GM19372 (cell line): Measurements from ENCODE around the gene DTX3.
"Not testable (repeated sequence)": the region's sequence is repeated elsewhere in the genome, so short reads cannot be mapped to it uniquely, and the experiment has no call there.

ENCODE experiments used
- ATAC-seq: cut with Tn5 transposase; IDR thresholded peaks from one replicate; pipeline ENCODE4 v1.9.1; 2021; ENCODE audit warnings: mild to moderate bottlenecking, low read depth, moderate library complexity; ENCODE audit not compliant: unreplicated experiment

The DTX3 gene

DNA sequence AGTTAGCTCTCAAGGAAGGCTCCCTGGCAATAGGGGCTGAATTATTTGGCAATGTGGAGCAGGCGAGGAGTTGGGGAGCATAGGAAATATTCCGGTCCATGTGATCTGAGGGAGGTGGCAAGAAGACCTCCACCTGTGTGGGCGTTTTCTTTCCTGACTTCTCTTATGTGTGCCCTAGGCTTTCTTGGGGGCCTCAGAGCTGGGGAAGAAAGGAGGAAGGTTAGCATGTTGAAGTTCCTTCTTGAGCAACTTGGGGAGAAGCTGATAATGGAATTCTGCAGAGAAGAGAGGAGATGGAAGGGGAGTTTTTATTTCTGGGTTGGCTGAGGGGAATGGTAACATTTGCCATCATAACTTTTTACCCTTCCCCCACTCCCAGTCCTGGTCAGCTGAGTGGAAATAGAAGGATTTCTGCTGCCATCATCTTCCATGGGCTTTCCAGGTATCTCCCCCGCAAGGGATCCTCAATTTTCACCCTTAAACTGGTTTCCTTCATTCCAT, 1.2 kb downstream of the DTX3 start:
- no peak for ATAC-seq

DNA sequence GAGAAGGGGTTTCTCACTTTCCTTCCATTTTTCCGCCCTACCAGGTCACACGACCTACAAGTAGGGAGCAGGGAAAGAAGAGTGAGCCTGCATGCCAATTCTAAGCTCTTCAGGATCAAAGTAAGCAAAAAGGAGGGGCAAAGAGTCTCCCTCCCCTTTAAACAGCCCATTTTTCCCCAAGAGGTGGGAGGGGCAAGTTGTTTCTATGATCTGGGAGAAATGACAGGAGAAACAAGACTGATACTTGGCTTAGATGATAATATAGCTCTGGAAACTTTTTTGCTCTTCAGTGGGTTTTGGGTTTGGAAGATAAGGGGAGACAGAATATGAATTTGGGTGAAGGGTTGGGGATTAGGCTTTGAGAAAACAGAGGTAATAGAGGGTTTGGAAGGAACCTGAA, 1.8 kb downstream of the DTX3 start:
- no peak for ATAC-seq

DNA sequence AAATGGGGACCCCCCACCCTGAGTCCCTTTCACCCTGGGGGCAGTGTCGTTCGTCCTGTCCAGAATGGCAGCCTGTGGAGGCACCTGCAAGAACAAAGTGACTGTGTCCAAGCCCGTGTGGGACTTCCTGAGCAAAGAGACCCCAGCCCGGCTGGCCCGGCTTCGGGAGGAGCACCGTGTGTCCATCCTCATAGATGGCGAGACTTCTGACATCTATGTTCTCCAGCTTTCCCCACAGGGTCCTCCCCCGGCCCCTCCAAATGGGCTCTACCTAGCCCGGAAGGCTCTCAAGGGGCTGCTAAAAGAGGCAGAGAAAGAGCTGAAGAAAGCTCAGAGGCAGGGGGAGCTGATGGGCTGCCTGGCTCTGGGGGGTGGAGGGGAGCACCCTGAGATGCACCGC, 2.2 kb downstream of the DTX3 start:
- ATAC-seq = no peak

DNA sequence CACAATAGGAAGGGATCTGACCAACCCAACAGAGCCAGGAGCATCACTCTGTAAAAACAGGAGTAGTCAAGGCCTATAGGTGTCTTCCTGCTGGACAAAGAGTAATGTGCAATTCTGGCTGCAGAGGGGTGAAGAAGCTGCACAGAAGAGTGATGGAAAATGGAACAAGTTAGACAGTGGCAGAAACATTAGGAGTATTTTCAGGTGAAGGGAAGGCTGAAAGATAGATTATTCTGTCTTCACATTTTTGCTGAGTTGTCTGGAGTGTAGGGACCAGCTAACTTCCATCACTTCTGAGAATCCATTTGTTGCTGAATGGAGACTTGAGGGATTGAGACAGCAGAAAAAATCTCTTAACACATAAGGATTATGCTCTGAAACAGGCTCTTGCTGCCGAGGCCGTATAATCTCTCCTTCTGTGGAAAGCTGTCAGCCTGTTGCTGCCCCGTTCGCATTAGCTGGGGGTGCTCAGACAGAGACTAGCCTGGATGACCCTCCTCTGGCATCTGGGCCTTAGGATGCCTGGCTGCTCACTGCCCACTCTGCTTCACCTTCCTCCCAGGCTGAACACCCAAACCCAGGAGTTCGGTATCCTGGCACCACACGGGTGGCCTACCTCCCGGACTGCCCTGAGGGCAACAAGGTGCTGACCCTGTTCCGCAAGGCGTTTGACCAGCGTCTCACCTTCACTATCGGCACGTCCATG, 3.5 kb downstream of the DTX3 start:
- ATAC-seq = no peak

DNA sequence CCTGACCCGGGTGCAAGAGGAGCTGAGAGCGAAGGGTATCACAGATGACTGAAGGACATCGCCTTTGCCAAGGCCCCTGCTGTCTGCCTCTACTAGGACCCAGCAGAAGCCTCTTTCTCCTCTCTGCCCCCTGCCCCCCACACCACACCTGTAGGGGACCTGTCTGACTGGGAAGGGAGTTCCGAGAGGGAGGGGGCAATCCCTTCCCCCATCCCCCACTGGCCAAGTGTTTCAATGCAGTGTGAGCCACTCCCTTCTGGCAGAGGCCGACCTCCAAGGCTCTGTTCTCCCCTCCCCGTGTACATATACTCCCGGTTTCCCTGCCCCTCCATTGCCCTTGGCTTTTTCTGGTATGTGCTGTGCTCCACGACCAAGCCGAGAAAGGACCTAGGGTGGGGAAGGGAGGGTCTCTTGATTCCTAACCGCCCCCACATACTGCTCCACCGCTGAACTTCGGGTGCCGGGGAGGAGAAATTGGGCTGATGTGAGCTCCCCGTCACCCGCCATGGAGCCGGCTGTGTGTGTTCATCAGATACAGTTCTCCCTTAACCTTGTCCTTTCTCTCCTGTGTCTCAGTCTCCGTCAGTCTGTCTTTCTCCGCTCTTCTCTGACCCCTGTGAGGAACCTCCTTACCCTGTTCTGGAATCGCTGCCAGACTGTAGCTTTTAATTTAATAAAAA, 4.6 kb downstream of the DTX3 start:
- no peak for ATAC-seq

DNA sequence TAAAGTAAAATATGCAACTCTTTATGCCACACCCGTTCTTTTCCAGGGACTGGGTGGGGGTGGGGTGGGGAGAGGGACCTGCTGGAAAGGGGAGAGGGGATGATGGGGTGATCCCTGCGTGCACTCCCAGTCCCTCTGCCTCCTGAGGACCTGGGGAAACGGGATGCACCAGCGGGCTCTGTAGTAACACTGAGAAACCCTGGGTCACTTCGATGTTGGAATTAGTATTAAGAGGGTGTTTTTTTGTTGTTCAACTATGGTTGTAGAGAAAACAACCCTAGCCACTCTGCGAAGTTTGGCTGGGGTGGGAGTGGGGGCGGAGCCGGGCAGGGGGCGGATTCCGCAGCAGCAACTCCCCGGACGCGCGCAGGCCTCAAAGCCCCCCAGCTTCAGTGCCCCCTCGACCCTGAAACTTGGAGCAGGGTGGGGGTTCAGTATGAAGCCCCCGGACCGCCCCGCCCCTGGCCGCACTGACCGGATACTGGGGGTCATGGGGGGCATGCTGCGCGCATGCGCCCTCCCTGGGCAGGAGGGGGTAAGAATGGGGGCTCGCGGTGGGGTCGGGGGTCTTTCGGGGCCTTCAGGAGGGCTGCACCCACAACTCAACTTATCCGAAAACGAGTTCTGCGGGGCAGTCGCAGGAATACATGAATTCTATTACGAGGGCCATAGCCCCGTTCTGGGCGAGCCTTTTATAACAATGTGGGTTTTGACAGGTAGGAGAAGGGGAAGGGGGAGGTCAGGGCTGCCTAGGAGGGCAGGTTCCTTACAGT, 5.3 kb downstream of the DTX3 start:
- ATAC-seq = no peak

DNA sequence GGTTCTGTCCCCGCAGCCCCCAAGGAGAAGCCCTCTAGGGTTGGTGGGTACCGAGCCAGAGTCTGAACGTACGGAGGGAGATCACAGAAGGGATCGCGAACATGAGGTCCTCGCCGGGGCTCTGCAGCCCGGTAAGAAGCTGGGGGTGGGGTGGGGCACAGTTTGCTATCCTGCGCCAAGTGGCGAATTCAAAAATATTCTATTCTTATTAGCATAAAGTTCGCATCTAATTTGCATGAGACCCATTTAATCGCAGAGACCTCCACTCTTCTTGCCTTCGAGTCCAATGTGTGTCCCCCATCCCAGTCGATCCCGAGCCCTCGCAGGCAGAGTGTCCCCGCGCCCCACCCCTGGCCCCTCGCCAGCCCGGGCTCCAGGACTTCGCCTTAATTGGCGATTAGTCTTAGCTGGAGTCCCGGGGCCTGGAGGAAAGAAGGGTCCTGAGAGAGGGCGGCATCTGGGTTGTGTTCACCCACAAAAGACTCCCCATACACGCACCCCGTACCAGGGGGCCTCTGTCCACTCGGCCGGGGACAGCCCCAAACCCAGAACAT, 6.0 kb downstream of the DTX3 start:
- no peak for ATAC-seq

DNA sequence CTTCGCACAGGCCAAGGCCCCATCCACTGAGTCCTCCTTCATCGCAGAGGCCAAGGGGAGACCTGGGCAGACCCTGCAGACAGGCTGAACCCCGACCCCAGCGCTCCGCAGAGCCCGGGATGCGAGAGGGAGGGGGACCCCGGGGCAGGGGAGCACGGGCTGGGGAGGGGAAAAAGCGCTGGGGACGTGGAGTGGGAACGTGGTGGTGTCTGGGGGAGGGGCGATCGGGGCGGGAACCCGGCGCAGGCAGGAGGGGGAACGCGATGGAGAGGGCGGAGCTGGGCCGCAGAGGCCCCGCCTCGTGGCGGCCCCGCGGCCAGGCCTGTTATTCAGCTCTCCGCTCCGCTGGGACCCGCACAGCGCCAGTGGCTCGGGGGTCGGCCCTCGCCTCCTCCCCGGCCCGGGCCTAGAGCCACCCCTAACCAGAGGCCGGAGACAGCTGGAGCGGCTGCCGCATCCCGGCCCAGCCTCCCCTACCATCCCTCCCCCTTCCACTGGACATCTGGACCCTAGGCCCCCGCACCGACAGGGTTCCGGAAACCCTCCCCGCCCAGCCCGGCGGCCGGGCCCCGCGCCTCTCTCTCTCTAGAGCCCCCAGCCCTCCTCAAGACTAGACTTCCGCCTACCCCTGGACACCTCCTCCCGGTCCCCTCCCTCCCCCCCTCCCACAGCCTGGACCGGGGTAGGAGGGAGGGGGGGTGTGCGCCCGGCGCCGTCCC, 6.6 kb downstream of the DTX3 start, which contains the start of gene ARHGEF25:
Gene ARHGEF25 (plus strand): TSS at position 328 of the 719 bp plus-strand sequence. CDS start 460 bp downstream, outside the sequence.
- ATAC-seq = no peak

DNA sequence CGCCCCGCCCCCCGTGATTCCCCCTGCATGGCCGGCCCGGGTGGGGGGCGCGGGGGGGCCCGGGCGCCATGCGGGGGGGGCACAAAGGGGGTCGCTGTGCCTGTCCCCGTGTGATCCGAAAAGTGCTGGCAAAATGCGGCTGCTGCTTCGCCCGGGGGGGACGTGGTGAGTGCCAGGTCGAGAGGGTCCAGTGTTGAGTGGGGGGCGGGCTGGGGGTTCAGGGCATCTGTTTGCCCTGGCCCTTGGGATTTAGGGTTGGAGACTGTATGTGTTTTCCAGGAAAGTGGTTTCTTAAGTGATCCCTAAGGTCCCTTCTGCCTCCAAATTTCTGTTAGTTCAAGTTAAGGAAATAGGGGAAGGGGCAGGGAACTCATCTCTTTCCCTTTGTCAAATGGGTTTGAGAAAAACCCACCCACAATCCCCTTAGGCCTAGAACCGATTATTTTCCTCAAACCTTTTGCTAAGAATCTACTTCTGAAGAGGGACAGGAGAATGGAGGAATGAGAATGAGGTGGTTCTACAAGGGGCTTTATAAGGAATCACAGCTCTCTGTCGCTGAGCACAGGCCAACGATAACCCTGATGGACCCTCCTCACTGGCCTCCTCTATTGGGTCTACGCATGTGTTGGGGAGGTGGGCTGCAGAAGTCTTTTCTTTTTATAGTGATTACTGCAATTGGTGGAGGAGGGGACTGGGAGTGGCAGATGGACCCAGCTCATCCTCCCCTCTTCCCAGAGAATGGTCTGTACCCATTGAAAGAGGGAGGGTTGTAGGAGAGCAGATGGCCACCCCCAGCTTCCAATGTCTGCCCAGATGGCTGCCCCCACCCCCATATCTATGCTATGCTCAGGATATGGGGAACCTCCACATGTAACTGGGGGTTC, 7.4 kb downstream of the DTX3 start:
- no peak for ATAC-seq

DNA sequence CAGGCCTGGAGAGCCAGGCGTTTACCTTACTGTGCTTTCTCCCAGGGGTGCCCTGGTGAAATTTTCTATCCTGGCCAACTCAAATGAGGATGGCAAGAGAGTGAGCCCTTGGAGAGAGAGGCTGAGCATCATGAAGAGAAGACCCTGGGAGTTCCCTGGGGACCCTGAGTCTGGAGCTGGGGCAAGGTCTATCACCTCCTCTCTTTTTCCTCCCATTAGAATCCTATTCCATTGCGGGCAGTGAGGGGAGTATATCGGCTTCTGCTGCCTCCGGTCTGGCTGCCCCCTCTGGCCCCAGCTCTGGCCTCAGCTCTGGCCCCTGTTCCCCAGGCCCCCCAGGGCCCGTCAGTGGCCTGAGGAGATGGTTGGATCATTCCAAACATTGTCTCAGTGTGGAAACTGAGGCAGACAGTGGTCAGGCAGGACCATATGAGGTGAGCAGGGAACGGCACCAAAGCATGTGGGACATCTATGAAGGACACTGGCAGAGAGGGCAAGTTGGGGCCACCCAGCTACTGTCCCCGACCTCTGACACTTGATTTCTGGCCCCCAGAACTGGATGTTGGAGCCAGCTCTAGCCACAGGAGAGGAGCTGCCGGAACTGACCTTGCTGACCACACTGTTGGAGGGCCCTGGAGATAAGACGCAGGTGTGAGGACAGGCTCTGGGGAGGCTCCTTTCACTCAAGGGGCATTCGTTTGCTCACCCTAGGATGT, 8.2 kb downstream of the DTX3 start:
- ATAC-seq = no peak

DNA sequence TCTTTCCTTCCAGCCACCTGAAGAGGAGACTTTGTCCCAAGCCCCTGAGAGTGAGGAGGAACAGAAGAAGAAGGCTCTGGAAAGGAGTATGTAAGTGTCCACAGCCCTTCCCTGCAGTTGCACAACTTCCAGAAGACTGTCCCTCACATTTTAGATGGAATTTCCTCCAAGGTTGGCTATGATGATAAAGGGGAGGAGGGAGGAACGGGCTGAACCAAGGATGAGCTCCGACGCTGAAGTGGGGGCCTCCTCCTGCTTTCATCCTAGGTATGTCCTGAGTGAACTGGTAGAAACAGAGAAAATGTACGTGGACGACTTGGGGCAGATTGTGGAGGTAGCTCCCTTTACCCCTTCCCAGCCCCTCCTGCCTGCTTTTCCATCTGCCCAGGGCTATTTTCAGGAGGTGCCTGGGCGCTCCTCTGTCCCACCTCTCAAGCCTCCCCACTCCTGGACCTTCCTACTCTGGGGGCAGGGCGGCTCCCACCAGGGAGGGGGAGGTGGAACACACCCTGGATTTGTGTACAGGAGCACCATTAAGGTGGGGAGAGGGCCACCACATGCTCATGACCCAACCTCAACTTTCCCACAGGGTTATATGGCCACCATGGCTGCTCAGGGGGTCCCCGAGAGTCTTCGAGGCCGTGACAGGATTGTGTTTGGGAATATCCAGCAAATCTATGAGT, 8.9 kb downstream of the DTX3 start:
- no peak for ATAC-seq

DNA sequence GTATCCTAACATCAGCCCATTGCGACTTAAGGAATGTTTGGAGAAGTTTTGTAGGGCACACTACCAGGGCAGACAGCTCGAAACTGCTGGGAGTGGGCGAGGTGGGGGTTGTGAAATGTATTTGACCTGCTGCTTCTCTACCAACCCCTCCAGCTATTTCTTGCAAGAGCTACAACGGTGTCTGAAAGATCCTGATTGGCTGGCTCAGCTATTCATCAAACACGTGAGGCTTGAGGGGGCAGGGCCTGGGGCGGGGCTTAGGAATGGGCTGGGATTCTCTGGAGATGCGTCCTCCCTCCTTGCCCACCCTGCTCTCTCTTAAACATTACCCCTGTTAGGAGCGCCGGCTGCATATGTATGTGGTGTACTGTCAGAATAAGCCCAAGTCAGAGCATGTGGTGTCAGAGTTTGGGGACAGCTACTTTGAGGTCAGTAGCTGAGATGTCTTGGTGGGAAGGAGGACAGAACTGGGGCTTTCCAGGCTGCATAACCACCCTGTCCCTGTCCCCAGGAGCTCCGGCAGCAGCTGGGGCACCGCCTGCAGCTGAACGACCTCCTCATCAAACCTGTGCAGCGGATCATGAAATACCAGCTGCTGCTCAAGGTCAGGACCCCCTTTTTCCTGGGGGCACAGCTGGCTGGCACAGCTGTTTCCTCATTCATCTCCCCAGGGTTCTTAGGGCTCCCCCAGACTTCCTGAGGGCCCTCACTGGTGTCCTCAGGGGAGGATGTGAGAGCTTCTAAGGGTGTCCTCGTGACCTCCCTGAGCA, 9.7 kb downstream of the DTX3 start:
- peak; percentile 52 for ATAC-seq

DNA sequence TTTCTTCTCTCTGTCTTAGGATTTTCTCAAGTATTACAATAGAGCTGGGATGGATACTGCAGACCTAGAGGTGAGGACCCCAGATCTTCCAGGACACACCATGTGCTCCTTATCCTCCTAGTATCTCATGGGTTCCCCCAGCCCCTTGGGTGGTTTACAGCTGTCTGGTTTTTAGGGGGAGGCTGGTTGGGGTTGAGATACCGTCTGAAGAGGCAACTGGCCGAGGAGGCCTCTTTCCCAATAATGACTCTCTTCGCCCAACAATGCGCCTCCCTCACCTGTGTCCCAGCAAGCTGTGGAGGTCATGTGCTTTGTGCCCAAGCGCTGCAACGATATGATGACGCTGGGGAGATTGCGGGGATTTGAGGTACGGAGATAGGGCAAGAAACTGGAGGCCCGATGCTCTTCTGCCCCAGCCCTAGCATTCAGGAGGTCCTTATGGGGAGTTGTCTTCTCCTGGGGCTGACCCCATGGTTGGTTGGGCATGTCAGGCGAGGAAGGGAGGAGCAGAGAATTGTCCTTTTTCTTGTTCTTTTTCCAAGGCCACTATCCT, 10.4 kb downstream of the DTX3 start:
- no peak for ATAC-seq

DNA sequence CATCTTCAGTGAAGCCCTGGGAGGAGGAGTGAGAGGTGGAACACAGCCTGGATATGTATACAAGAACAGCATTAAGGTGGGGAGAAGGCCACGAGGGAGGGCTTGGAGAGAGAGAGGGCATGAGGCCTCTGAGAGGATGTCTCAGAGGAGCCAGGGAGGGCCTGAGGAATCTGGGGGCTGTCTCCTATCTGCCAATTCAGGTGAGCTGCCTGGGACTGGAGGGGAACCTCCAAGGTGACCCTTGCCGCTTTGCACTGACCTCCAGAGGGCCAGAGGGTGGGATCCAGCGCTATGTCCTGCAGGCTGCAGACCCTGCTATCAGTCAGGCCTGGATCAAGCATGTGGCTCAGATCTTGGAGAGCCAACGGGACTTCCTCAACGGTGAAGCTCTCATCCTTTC, 11.0 kb downstream of the DTX3 start:
- no peak for ATAC-seq

DNA sequence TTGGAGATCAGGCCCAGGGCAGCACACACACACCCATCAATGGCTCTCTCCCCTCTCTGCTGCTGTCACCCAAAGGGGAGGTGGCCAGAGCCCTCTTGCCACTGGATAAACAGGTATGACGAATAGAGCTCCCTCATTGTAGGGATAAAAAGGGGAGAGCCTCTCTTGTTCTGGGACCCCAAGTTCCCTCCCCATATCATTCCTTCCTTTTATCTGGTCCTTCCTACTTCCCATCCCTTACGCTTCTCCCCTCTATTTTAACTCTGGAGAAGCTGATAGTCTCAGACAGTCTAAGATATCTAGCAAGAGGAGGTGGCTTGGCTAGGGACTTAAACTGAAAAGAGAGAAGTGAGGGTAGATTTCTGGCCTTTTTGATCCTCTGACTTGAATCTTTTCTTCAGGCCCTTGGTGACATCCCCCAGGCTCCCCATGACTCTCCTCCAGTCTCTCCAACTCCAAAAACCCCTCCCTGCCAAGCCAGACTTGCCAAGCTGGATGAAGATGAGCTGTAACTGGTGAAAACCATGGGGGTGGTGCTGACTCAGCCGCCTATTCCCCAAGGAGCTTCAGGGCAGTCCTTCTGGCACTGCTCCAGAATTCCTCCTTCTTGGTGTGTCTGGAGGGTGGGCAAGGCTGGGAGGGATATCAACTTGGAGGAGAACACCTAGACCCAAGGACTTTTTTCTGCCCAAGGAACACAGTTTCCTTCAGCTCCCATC, 11.9 kb downstream of the DTX3 start:
- no peak for ATAC-seq

DNA sequence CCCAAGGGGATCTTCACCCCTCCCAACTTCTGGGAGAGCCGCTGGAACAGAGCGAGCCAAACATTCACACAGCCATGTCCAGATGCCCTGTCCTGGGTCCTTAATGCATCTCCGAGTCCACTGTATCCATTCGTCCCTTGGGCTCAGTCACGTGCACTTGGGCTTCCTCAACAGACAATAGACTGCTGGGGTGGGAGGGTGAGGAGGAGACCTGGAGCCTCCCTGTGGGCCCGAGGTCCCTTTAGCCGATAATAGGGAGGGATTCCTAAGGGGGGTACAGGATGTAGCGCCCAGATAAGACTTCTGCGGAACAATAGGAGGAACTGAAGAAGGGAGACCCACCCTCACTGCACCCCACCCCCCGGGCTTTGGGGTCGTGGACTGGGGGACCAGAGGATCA, 13.3 kb downstream of the DTX3 start:
- no peak for ATAC-seq

DNA sequence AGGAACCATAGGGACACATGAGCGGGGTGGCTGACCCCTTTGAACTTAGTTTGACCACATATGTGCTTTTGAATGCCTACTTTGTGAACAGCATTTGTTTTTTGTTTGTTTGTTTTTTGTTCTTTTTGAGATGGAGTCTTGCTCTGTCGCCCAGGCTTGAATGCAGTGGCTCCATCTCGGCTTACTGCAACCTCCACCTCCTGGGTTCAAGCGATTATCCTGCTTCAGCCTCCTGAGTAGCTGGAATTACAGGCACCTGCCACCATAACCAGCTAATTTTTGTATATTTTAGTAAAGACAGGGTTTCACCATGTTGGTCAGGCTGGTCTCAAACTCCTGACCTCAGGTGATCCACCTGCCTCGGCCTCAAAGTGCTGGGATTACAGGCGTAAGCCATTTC, 13.8 kb downstream of the DTX3 start:
- not testable (repeated sequence) for ATAC-seq
